ENCODE measurements around the gene FREM2.

FREM2 gene

GRCh38 chr13:38879786-38880185, 192.9 kb downstream of the FREM2 start:
- no peak overlapping the region for H3K27ac ChIP-seq (ENCODE audit: low read depth in 2 of 2, low read length in 2 of 2)
- H3K4me1 ChIP-seq (ENCODE audit: control insufficient read depth in 2 of 2, insufficient read depth in 2 of 2, low read length in 2 of 2): no peaks in the 10 kb centered on the region
- no peaks in the 10 kb centered on the region for H3K36me3 ChIP-seq (ENCODE audit: control insufficient read depth in 2 of 2, insufficient read depth in 2 of 2, low read length in 2 of 2)
- H3K27me3 ChIP-seq (ENCODE audit: control insufficient read depth in 2 of 2, insufficient read depth in 2 of 2, low read length in 2 of 2): no peaks in the 10 kb centered on the region
- H3K4me3 ChIP-seq (ENCODE audit: low read length in 2 of 2): no peak overlapping the region
- no peak overlapping the region for H3K9ac ChIP-seq (ENCODE audit: low read depth in 1 of 2, low read length in 2 of 2)
- H3K9me3 ChIP-seq (ENCODE audit: control insufficient read depth in 2 of 2, low read length in 2 of 2): no peaks in the 10 kb centered on the region

GRCh38 chr13:38880397-38880796, 193.5 kb downstream of the FREM2 start:
- Histone ChIP-seq H3K36me3 (ENCODE audit: control insufficient read depth in 2 of 2, insufficient read depth in 2 of 2, low read length in 2 of 2) (no peaks in the 10 kb centered on the region), H3K9ac (ENCODE audit: low read depth in 1 of 2, low read length in 2 of 2) (no peak overlapping the region), H3K9me3 (ENCODE audit: control insufficient read depth in 2 of 2, low read length in 2 of 2) (no peaks in the 10 kb centered on the region), H3K27ac (ENCODE audit: low read depth in 2 of 2, low read length in 2 of 2) (no peak overlapping the region), H3K4me3 (ENCODE audit: low read length in 2 of 2) (no peak overlapping the region), H3K4me1 (ENCODE audit: control insufficient read depth in 2 of 2, insufficient read depth in 2 of 2, low read length in 2 of 2) (no peaks in the 10 kb centered on the region), H3K27me3 (ENCODE audit: control insufficient read depth in 2 of 2, insufficient read depth in 2 of 2, low read length in 2 of 2) (no peaks in the 10 kb centered on the region)

GRCh38 chr13:38883783-38884182, 196.9 kb downstream of the FREM2 start:
- Histone ChIP-seq H3K9me3 (ENCODE audit: control insufficient read depth in 2 of 2, low read length in 2 of 2) (no peaks in the 10 kb centered on the region), H3K27me3 (ENCODE audit: control insufficient read depth in 2 of 2, insufficient read depth in 2 of 2, low read length in 2 of 2) (no peaks in the 10 kb centered on the region), H3K9ac (ENCODE audit: low read depth in 1 of 2, low read length in 2 of 2) (no peak overlapping the region)

GRCh38 chr13:38888309-38888708, 201.4 kb downstream of the FREM2 start:
- no peaks in the 10 kb centered on the region for H3K9me3 ChIP-seq (ENCODE audit: control insufficient read depth in 2 of 2, low read length in 2 of 2)
- no peak overlapping the region for H3K27ac ChIP-seq (ENCODE audit: low read depth in 2 of 2, low read length in 2 of 2)
- no peaks in the 10 kb centered on the region for H3K36me3 ChIP-seq (ENCODE audit: control insufficient read depth in 2 of 2, insufficient read depth in 2 of 2, low read length in 2 of 2)
- no peaks in the 10 kb centered on the region for H3K4me1 ChIP-seq (ENCODE audit: control insufficient read depth in 2 of 2, insufficient read depth in 2 of 2, low read length in 2 of 2)
- H3K9ac ChIP-seq (ENCODE audit: low read depth in 1 of 2, low read length in 2 of 2): no peak overlapping the region
- H3K27me3 ChIP-seq (ENCODE audit: control insufficient read depth in 2 of 2, insufficient read depth in 2 of 2, low read length in 2 of 2): no peaks in the 10 kb centered on the region
- no peak overlapping the region for H3K4me3 ChIP-seq (ENCODE audit: low read length in 2 of 2)

More at GRCh38 chr13:38883783-38884182, 196.9 kb downstream of the FREM2 start:
- Histone ChIP-seq H3K36me3 (ENCODE audit: control insufficient read depth in 2 of 2, insufficient read depth in 2 of 2, low read length in 2 of 2) (no peaks in the 10 kb centered on the region), H3K27ac (ENCODE audit: low read depth in 2 of 2, low read length in 2 of 2) (no peak overlapping the region), H3K4me1 (ENCODE audit: control insufficient read depth in 2 of 2, insufficient read depth in 2 of 2, low read length in 2 of 2) (no peaks in the 10 kb centered on the region), H3K4me3 (ENCODE audit: low read length in 2 of 2) (no peak overlapping the region)

GRCh38 chr13:38895075-38895474, 208.2 kb downstream of the FREM2 start:
- no peaks in the 10 kb centered on the region for H3K27me3 ChIP-seq (ENCODE audit: control insufficient read depth in 2 of 2, insufficient read depth in 2 of 2, low read length in 2 of 2)
- no peaks in the 10 kb centered on the region for H3K36me3 ChIP-seq (ENCODE audit: control insufficient read depth in 2 of 2, insufficient read depth in 2 of 2, low read length in 2 of 2)
- H3K27ac ChIP-seq (ENCODE audit: low read depth in 2 of 2, low read length in 2 of 2): no peak overlapping the region
- H3K9ac ChIP-seq (ENCODE audit: low read depth in 1 of 2, low read length in 2 of 2): no peak overlapping the region
- H3K4me3 ChIP-seq (ENCODE audit: low read length in 2 of 2): no peak overlapping the region
- no peaks in the 10 kb centered on the region for H3K4me1 ChIP-seq (ENCODE audit: control insufficient read depth in 2 of 2, insufficient read depth in 2 of 2, low read length in 2 of 2)
- no peaks in the 10 kb centered on the region for H3K9me3 ChIP-seq (ENCODE audit: control insufficient read depth in 2 of 2, low read length in 2 of 2)

GRCh38 chr13:38897521-38897920, 210.6 kb downstream of the FREM2 start:
- no peaks in the 10 kb centered on the region for H3K4me1 ChIP-seq (ENCODE audit: control insufficient read depth in 2 of 2, insufficient read depth in 2 of 2, low read length in 2 of 2)
- no peak overlapping the region for H3K9ac ChIP-seq (ENCODE audit: low read depth in 1 of 2, low read length in 2 of 2)
- no peak overlapping the region for H3K27ac ChIP-seq (ENCODE audit: low read depth in 2 of 2, low read length in 2 of 2)
- H3K27me3 ChIP-seq (ENCODE audit: control insufficient read depth in 2 of 2, insufficient read depth in 2 of 2, low read length in 2 of 2): peaks cover 0 to 2% of the 10 kb centered on the region in 2 donors
- no peaks in the 10 kb centered on the region for H3K9me3 ChIP-seq (ENCODE audit: control insufficient read depth in 2 of 2, low read length in 2 of 2)
- H3K36me3 ChIP-seq (ENCODE audit: control insufficient read depth in 2 of 2, insufficient read depth in 2 of 2, low read length in 2 of 2): no peaks in the 10 kb centered on the region
- H3K4me3 ChIP-seq (ENCODE audit: low read length in 2 of 2): no peak overlapping the region

GRCh38 chr13:38898481-38898880, 211.6 kb downstream of the FREM2 start:
- Histone ChIP-seq H3K4me3 (ENCODE audit: low read length in 2 of 2) (no peak overlapping the region), H3K36me3 (ENCODE audit: control insufficient read depth in 2 of 2, insufficient read depth in 2 of 2, low read length in 2 of 2) (no peaks in the 10 kb centered on the region), H3K27me3 (ENCODE audit: control insufficient read depth in 2 of 2, insufficient read depth in 2 of 2, low read length in 2 of 2) (peaks cover 0 to 2% of the 10 kb centered on the region in 2 donors), H3K27ac (ENCODE audit: low read depth in 2 of 2, low read length in 2 of 2) (no peak overlapping the region), H3K9ac (ENCODE audit: low read depth in 1 of 2, low read length in 2 of 2) (no peak overlapping the region), H3K4me1 (ENCODE audit: control insufficient read depth in 2 of 2, insufficient read depth in 2 of 2, low read length in 2 of 2) (no peaks in the 10 kb centered on the region), H3K9me3 (ENCODE audit: control insufficient read depth in 2 of 2, low read length in 2 of 2) (no peaks in the 10 kb centered on the region)

GRCh38 chr13:38899571-38899970, 212.7 kb downstream of the FREM2 start:
- Histone ChIP-seq H3K36me3 (ENCODE audit: control insufficient read depth in 2 of 2, insufficient read depth in 2 of 2, low read length in 2 of 2) (no peaks in the 10 kb centered on the region), H3K4me1 (ENCODE audit: control insufficient read depth in 2 of 2, insufficient read depth in 2 of 2, low read length in 2 of 2) (no peaks in the 10 kb centered on the region), H3K27me3 (ENCODE audit: control insufficient read depth in 2 of 2, insufficient read depth in 2 of 2, low read length in 2 of 2) (peaks cover 0 to 2% of the 10 kb centered on the region in 2 donors), H3K9ac (ENCODE audit: low read depth in 1 of 2, low read length in 2 of 2) (no peak overlapping the region), H3K9me3 (ENCODE audit: control insufficient read depth in 2 of 2, low read length in 2 of 2) (no peaks in the 10 kb centered on the region), H3K4me3 (ENCODE audit: low read length in 2 of 2) (no peak overlapping the region), H3K27ac (ENCODE audit: low read depth in 2 of 2, low read length in 2 of 2) (no peak overlapping the region)

- no peaks in the 10 kb centered on the region for H3K9me3 ChIP-seq (ENCODE audit: control insufficient read depth in 2 of 2, low read length in 2 of 2)
- H3K27ac ChIP-seq (ENCODE audit: low read depth in 2 of 2, low read length in 2 of 2): no peak overlapping the region
- no peak overlapping the region for H3K4me3 ChIP-seq (ENCODE audit: low read length in 2 of 2)
- peaks cover 0 to 2% of the 10 kb centered on the region in 2 donors for H3K27me3 ChIP-seq (ENCODE audit: control insufficient read depth in 2 of 2, insufficient read depth in 2 of 2, low read length in 2 of 2)
- H3K36me3 ChIP-seq (ENCODE audit: control insufficient read depth in 2 of 2, insufficient read depth in 2 of 2, low read length in 2 of 2): no peaks in the 10 kb centered on the region
- no peaks in the 10 kb centered on the region for H3K4me1 ChIP-seq (ENCODE audit: control insufficient read depth in 2 of 2, insufficient read depth in 2 of 2, low read length in 2 of 2)
- H3K9ac ChIP-seq (ENCODE audit: low read depth in 1 of 2, low read length in 2 of 2): no peak overlapping the region
These were observed 213.3 kb downstream of the FREM2 start for GRCh38 chr13:38900188-38900587.

- Histone ChIP-seq H3K9me3 (ENCODE audit: control insufficient read depth in 2 of 2, low read length in 2 of 2) (no peaks in the 10 kb centered on the region), H3K4me3 (ENCODE audit: low read length in 2 of 2) (no peak overlapping the region), H3K36me3 (ENCODE audit: control insufficient read depth in 2 of 2, insufficient read depth in 2 of 2, low read length in 2 of 2) (no peaks in the 10 kb centered on the region), H3K27me3 (ENCODE audit: control insufficient read depth in 2 of 2, insufficient read depth in 2 of 2, low read length in 2 of 2) (peaks cover 0 to 2% of the 10 kb centered on the region in 2 donors), H3K4me1 (ENCODE audit: control insufficient read depth in 2 of 2, insufficient read depth in 2 of 2, low read length in 2 of 2) (no peaks in the 10 kb centered on the region), H3K27ac (ENCODE audit: low read depth in 2 of 2, low read length in 2 of 2) (no peak overlapping the region), H3K9ac (ENCODE audit: low read depth in 1 of 2, low read length in 2 of 2) (no peak overlapping the region)
These were observed 215.7 kb downstream of the FREM2 start for GRCh38 chr13:38902551-38902950.

GRCh38 chr13:38905081-38905480, 218.2 kb downstream of the FREM2 start:
- Histone ChIP-seq H3K9me3 (ENCODE audit: control insufficient read depth in 2 of 2, low read length in 2 of 2) (no peaks in the 10 kb centered on the region), H3K9ac (ENCODE audit: low read depth in 1 of 2, low read length in 2 of 2) (no peak overlapping the region), H3K27me3 (ENCODE audit: control insufficient read depth in 2 of 2, insufficient read depth in 2 of 2, low read length in 2 of 2) (peaks cover 0 to 2% of the 10 kb centered on the region in 2 donors), H3K27ac (ENCODE audit: low read depth in 2 of 2, low read length in 2 of 2) (no peak overlapping the region), H3K4me3 (ENCODE audit: low read length in 2 of 2) (no peak overlapping the region), H3K36me3 (ENCODE audit: control insufficient read depth in 2 of 2, insufficient read depth in 2 of 2, low read length in 2 of 2) (no peaks in the 10 kb centered on the region), H3K4me1 (ENCODE audit: control insufficient read depth in 2 of 2, insufficient read depth in 2 of 2, low read length in 2 of 2) (no peaks in the 10 kb centered on the region)
